ENCODE data around the gene YARS2.

The YARS2 gene

GRCh38 chr12:32794281-32794680, 38.6 kb upstream of the YARS2 start:
- Histone ChIP-seq H3K9ac (ENCODE audit: low read length) (no peak overlapping the region), H3K27me3 (ENCODE audit: insufficient read depth, low read length) (no peaks in the 10 kb centered on the region), H4K20me1 (ENCODE audit: insufficient read depth, low read length) (no peaks in the 10 kb centered on the region), H2AFZ (ENCODE audit: low read length) (no peak overlapping the region), H3K9me2 (ENCODE audit: low read depth, low read length) (no peaks in the 10 kb centered on the region), H3K27ac (ENCODE audit: low read depth, low read length, poor library complexity, severe bottlenecking) (no peak overlapping the region), H3K9me3 (ENCODE audit: low read length) (no peaks in the 10 kb centered on the region), H3K4me2 (ENCODE audit: low read length) (no peak overlapping the region), H3K4me1 (ENCODE audit: insufficient read depth, low read length, severe bottlenecking) (no peaks in the 10 kb centered on the region), H3K4me3 (ENCODE audit: low read depth, low read length, poor library complexity, severe bottlenecking) (no peak overlapping the region), H3K79me2 (ENCODE audit: insufficient read depth, low read length) (no peaks in the 10 kb centered on the region), H3F3A (ENCODE audit: insufficient read depth, low read length) (no peaks in the 10 kb centered on the region), H3K36me3 (ENCODE audit: insufficient read depth, low read length) (no peaks in the 10 kb centered on the region)
- TF ChIP-seq CTCF (IDR thresholded peaks at IDR 0.05; ENCODE audit: low read length) (no peak), EZH2 (IDR thresholded peaks at IDR 0.05; ENCODE audit: borderline replicate concordance, low read length) (no peak)

GRCh38 chr12:32789916-32790315, 34.2 kb upstream of the YARS2 start:
- H3K4me2 ChIP-seq (ENCODE audit: low read length) = no peak overlapping the region
- no peaks in the 10 kb centered on the region for H3K79me2 ChIP-seq (ENCODE audit: insufficient read depth, low read length)
- H3K4me1 ChIP-seq (ENCODE audit: insufficient read depth, low read length, severe bottlenecking) = no peaks in the 10 kb centered on the region
- no peaks in the 10 kb centered on the region for H3K9me3 ChIP-seq (ENCODE audit: low read length)
- H3K27ac ChIP-seq (ENCODE audit: low read depth, low read length, poor library complexity, severe bottlenecking) = no peak overlapping the region
- H3F3A ChIP-seq (ENCODE audit: insufficient read depth, low read length) = no peaks in the 10 kb centered on the region
- no peaks in the 10 kb centered on the region for H3K9me2 ChIP-seq (ENCODE audit: low read depth, low read length)
- TF ChIP-seq EZH2 (IDR thresholded peaks at IDR 0.05; ENCODE audit: borderline replicate concordance, low read length) (no peak), CTCF (IDR thresholded peaks at IDR 0.05; ENCODE audit: low read length) (no peak)
- no peaks in the 10 kb centered on the region for H3K36me3 ChIP-seq (ENCODE audit: insufficient read depth, low read length)
- H4K20me1 ChIP-seq (ENCODE audit: insufficient read depth, low read length) = no peaks in the 10 kb centered on the region
- no peak overlapping the region for H3K9ac ChIP-seq (ENCODE audit: low read length)
- no peak overlapping the region for H2AFZ ChIP-seq (ENCODE audit: low read length)
- H3K27me3 ChIP-seq (ENCODE audit: insufficient read depth, low read length) = no peaks in the 10 kb centered on the region
- H3K4me3 ChIP-seq (ENCODE audit: low read depth, low read length, poor library complexity, severe bottlenecking) = no peak overlapping the region

GRCh38 chr12:32789446-32789845, 33.7 kb upstream of the YARS2 start:
- H3K9ac ChIP-seq (ENCODE audit: low read length) = no peak overlapping the region
- TF ChIP-seq CTCF (IDR thresholded peaks at IDR 0.05; ENCODE audit: low read length) (no peak), EZH2 (IDR thresholded peaks at IDR 0.05; ENCODE audit: borderline replicate concordance, low read length) (no peak)
- H3K36me3 ChIP-seq (ENCODE audit: insufficient read depth, low read length) = no peaks in the 10 kb centered on the region
- no peak overlapping the region for H3K4me3 ChIP-seq (ENCODE audit: low read depth, low read length, poor library complexity, severe bottlenecking)
- no peaks in the 10 kb centered on the region for H3K79me2 ChIP-seq (ENCODE audit: insufficient read depth, low read length)
- H3K27ac ChIP-seq (ENCODE audit: low read depth, low read length, poor library complexity, severe bottlenecking) = no peak overlapping the region
- no peak overlapping the region for H3K4me2 ChIP-seq (ENCODE audit: low read length)
- no peak overlapping the region for H2AFZ ChIP-seq (ENCODE audit: low read length)
- H3K4me1 ChIP-seq (ENCODE audit: insufficient read depth, low read length, severe bottlenecking) = no peaks in the 10 kb centered on the region
- no peaks in the 10 kb centered on the region for H3K9me2 ChIP-seq (ENCODE audit: low read depth, low read length)
- H3K9me3 ChIP-seq (ENCODE audit: low read length) = no peaks in the 10 kb centered on the region
- H3K27me3 ChIP-seq (ENCODE audit: insufficient read depth, low read length) = no peaks in the 10 kb centered on the region
- H4K20me1 ChIP-seq (ENCODE audit: insufficient read depth, low read length) = no peaks in the 10 kb centered on the region
- no peaks in the 10 kb centered on the region for H3F3A ChIP-seq (ENCODE audit: insufficient read depth, low read length)

All from OCI-LY1 (cell line).